HT-29 (cell line): ENCODE measurements around the gene METTL22. TPM values are rescaled to one million over a fixed set of nuclear protein-coding genes. Genes with fewer than 3 reads are reported as not detected.

Experiments used
- DNase-seq: peaks from one replicate; pipeline ENCODE4 v3.0.0-alpha.2; 2015; ENCODE audit warnings: low spot score
- total RNA-seq: library from RNA; depleted of rRNA; stranded (reverse); fragments of >200 nt; shearing (Covaris generic); gene quantifications from 2 replicates; pipeline ENCODE4 v1.2.3, GENCODE V29; 2014; rRNA removed

METTL22 gene
- 16.4 and 21.0 TPM in 2 replicates for total RNA-seq

- peak; percentile 92 for DNase-seq
Measured at GRCh38 chr16:8621572-8622314, at the start of gene METTL22. METTL22 (plus strand) TSS chr16:8621698; CDS start chr16:8625666, 3,968 bp downstream.

DNA sequence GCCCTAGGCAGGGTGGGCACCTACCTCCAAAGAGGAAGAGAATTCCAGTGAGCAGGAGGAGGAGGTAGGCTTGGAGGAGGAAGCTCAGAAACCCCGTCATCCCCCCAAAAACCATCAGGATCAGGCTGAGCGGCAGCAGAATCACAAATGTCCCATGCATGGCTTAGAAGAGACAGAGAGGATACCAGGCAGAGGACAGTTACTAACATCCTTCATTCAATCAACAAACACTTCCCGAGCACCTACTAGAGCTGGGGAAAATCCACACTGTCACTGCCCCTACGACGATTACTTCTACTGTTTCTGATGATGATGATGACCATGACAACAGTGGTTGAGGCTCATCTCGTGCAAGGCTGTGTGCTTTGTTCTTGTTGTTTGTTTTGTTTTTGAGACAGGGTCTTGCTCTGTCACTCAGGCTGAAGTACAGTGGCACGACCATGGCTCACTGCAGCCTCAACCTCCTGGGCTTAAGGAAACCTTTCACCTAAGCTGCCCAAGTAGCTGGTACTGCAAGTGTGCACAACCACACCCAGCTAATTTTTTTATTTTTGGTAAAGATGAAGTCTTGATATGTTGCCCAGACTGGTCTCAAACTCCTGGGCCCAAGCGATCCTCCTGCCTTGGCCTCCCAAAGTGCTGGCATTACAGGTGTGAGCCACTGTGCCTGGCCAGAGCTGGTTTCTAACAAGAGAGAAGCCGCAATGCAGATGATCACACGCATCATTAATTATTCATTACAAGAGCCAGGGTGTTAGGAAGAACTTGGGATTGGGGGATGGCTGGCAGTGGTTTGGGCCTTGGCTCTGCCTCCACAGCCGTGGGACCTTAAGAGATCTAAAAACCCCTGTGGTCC is 49.2 kb upstream of the METTL22 start:
- no peak for DNase-seq

DNA sequence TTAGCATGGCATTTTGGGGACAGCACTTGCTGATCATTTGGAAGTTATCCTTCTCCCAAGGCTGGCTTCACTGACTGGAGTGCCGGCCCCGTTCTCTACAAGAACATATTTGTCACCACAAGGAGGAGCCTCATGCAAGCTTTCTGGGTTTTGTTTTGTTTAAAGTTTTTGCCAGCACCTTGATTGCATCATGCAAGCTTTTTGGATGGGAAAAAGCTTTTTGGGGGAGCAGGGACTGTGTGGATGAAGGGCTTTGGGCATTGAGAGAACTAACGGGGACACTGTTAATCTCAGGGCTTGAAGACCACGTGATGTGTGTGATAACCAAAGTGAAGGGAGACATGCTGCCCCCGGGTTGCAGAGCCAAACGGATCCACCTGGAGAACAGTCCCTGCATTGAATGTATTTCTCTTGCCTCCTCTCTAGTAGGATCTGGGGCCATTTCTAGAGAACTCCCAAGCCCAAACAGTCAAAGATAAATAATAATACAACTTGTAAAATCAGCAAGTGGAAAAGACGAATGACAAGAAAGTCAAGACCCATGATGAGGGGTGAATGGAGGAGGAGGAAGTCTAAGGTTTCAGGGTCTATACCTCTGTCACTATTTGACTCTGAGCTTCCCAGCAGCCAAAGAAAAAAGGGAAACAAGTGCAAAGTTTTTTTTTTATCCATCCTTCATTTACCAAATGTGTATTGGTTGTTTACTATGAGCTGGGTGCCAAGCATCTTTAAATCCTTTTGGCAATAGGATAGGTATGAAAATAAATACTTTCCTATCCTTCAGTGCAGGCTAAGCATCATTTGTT is 48.4 kb upstream of the METTL22 start:
- peak; percentile 38 for DNase-seq

- DNase-seq, result no peak
Measured at GRCh38 chr16:8575399-8575798, 46.1 kb upstream of the METTL22 start.

- no peak for DNase-seq
Measured at GRCh38 chr16:8576141-8577004, 45.1 kb upstream of the METTL22 start.

DNA sequence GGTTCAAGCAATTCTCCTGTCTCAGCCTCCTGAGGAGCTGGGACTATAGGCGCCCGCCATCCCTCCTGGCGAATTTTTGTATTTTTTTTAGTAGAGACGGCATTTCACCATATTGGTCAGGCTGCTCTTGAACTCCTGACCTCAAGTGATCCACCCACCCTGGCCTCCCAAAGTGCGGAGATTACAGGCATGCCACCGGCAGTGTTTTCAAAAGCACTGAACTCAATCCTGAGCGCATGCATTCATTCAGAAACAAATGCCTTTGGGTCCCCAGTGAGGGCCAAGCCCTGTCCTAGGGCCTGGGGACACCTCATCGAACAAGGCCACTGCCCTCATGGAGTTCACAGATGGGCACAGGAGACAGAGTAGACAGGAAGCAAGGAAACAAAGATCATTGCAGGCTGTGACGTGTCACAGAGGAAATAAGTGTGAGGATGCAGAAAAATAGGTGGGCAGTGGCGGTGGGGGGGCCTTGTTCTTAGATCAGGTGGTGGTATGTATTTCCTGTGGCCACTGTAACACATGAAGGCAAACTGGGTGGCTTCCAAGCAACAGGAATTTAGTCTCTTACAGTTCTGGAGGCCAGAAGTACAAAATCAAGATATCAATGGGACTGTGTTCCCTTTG is 43.7 kb upstream of the METTL22 start:
- no peak for DNase-seq

- DNase-seq, result no peak
Measured at GRCh38 chr16:8579559-8579958, 41.9 kb upstream of the METTL22 start.

- no peak for DNase-seq
Measured at GRCh38 chr16:8581831-8582580, 39.5 kb upstream of the METTL22 start.

- DNase-seq, result no peak
Measured at GRCh38 chr16:8583199-8583598, 38.3 kb upstream of the METTL22 start.

GRCh38 chr16:8583732-8584131 is 37.8 kb upstream of the METTL22 start:
- no peak for DNase-seq

GRCh38 chr16:8585041-8585440 is 36.5 kb upstream of the METTL22 start:
- no peak for DNase-seq

GRCh38 chr16:8585857-8586256 is 35.6 kb upstream of the METTL22 start:
- no peak for DNase-seq

DNA sequence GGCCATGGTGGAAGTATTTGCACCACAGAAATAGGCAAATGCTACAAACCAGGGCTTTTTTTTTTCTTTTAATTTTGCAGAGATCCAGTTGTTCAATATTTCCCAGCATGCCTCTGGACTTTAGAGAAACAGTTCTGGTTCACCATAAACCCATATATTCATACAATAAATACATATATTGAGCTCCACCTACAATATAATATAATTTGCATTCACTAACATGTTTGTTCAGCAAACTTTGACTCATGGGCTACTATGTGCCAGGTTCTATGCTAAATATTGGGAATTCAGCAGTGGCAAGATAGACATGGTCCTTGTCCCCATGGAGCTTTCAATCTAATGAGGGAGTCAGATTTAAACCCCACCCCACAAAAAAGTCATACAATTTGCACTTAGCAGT is 34.4 kb upstream of the METTL22 start:
- no peak for DNase-seq

- DNase-seq, result no peak
Measured at GRCh38 chr16:8588682-8589056, 32.8 kb upstream of the METTL22 start.

GRCh38 chr16:8589057-8589899 is 32.2 kb upstream of the METTL22 start:
- DNase-seq, result no peak

DNA sequence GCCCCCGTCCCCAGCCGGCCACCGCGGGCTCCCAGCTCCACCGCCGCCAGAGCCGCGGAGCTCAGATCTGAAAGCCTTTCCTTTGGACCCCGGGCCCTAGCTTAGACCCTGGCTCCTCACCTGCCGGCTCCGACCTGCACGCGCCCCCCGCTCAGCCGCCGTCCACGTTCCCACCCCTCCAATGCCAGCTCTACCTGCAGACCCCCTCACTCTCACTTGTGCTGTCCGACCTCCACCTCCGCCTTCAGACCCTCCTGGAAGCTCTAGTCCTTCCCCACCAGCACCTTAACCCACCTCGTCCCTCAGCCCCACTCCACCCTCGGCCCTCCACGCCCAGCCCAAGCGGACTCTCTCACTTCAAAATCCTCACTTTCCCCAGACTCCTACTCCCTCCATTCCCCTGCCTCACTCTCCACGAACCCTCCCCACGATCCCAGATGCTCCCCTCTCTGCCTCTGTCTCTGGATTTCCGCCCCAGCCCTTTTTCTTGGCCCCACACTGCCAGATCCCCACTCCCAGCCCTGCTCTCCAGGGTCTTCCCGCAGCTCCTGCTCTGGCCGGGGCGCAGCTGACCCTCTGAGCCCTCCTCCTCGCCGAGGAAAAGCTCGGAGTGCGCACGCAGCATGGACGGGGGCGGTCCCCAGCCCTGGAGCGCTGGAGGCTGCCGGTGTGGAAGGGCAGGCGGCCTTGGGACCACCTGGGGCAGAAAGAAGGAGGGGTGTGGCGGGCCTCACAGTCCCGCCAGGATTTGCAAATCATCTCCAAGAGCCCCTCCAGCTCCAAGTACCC is 31.4 kb upstream of the METTL22 start, which contains the start of gene TMEM114:
Gene TMEM114 (minus strand): TSS at position 612 of the 789 bp plus-strand sequence. CDS start 673 bp downstream, outside the sequence.
- no peak for DNase-seq

- no peak for DNase-seq
Measured at GRCh38 chr16:8590811-8591210, 30.7 kb upstream of the METTL22 start.

DNA sequence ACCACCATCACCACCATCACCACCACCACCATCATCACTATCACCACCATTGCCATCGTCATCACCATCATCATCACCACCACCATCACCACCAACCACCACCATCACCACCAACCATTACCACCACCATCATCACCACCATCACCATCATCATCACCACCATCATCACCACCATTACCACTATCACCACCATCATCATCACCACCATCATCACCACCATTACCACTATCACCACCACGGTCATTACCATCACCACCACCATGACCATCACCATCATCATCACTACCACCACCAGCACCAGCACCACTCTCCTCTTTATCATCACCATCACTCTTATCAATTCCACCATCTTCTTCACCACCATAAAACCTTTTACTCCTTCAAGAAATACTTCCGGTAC is 30.0 kb upstream of the METTL22 start:
- no peak for DNase-seq
